GM19193 (cell line): ENCODE results near the gene SLC45A3.

Source experiments
- POLR2A ChIP-seq: IDR thresholded peaks from 4 replicates; pipeline ENCODE4 v1.6.1; 2011; ENCODE audit not compliant: insufficient read depth, insufficient read length; ENCODE audit errors: extremely low read depth

SLC45A3 gene

DNA sequence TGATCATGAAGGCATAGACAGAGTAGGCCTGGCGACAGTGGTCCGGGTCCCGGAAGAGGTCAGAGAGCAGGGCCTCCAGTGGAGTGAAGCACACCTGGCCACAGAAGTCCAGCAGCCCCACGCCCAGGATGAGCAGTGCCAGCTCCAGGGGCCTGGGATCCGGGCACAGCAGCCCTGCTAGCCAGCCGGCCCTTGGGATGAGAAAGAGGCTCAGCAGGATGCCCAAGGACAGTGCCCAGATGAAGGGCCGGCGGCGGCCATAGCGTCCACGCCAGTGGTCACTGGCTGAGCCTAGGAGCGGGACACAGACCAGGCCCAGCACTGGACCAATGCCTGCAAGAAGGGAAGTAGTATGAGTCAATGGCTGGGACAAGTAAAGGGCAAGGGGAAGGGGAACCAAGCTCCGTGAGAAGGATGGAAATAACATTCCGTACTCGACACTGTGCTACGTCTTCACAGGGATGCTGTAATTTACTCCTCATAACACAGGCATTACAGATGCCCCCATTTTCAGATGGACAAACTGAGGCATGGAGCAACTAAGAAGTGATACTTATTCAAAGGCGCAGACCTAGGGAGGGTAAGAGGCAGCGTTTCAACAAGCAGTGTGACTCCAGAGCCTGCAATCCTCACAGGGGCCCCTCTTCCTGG lies 16.9 kb downstream of the SLC45A3 start:
- TF ChIP-seq POLR2A = no peak

GRCh38 chr1:205662791-205663190 lies 17.5 kb downstream of the SLC45A3 start:
- no peak for TF ChIP-seq POLR2A

GRCh38 chr1:205662135-205662738 lies 18.1 kb downstream of the SLC45A3 start:
- no peak for TF ChIP-seq POLR2A

DNA sequence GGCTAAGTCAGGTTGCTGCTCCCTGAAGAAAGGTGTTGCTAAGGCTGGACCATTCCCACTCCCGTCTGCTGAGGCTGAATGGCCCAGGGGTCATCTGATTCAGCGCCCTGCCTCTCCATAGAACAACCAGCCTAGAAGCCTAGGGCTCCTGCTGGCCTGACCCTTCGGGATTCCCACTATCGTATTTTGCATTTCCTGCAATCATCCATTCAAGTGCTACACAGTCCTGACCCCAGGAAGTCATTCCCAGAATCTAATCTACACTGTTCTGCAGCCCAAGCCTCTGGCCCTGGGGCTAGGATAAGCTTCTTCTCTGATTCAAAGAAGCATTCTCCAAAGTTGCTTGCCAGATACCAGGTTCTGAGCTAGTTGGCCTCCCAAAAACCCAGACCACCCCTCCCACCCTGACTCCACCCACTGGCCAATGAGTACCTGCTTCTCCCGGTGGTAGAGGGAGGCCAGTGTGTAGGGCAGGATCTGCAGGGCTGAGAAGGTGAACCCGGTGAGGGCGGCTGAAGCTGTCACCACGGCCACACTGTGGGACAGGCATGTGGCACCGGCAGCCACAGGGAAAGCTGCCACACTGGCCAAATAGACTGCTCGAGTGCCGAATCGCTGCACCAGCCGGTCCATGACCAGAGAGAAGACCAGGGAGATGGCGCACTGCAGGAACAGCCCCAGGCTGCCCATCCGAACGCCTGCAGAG lies 18.7 kb downstream of the SLC45A3 start:
- no peak for TF ChIP-seq POLR2A

GRCh38 chr1:205660361-205660760 lies 19.9 kb downstream of the SLC45A3 start:
- TF ChIP-seq POLR2A = no peak

DNA sequence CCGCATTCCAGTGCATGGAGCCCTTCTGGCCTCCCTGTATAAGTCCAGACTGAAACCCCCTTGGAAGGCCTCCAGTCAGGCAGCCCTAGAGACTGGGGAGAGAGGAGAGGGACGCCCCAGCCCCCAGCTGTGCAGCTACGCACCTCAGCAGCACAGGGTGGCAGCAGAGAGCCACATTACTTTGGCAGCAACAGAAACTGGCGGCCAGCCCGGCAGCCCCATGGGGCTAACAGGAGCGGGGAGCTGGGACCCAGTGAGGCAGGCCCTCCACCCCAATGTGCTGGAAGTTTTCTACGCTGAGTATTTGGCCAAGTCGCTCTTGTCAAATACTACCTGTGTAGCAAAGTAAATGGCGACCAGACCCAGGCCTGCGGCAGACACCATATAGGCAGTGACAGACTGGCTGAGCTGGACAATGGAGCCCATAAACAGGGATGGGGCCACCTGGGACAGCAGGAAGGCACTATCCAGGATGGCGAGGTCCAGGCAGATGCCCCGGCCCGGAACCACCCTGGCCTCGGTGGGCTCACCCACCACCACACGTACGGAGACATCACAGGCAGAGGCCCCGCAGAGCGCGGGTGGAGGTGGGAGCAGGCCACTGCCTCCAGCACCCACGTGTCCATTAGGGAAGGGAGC lies 21.2 kb downstream of the SLC45A3 start:
- no peak for TF ChIP-seq POLR2A

DNA sequence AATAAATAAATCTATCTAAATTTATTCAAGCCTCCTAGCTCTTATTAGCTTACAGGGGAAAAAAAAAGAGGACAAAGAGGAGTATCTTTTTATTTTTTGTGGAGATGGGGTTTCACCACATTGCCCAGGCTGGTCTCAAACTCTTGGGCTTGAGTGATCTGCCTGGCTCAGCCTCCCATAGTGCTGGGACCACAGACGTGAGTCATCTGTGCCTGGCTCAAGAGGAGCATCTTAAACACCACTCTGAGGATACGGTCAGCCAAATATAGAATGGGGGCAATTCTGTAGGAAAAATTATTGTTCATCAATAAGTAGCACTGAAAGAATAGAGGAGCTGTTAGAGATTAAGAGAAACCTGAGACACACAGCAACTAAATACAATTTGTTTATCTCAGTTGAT lies 24.1 kb downstream of the SLC45A3 start:
- no peak for TF ChIP-seq POLR2A

DNA sequence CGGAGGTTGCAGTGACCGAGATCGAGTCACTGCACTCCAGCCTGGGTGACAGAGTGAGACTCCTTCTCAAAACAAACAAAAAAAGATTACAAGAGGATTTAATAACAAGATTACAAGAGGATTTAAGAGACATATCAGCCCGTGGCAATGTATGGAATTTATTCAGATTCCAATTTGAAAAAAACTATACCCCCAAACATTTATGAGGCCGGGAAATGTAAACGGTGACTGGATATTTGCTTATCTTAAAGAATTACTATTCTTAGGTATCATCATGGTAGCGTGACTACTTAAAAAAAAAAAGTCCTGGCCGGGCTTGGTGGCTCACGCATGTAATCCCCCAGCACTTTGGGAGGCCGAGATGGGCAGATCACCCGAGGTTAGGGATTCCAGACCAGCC lies 27.3 kb downstream of the SLC45A3 start:
- no peak for TF ChIP-seq POLR2A

GRCh38 chr1:205650241-205650640 lies 30.1 kb downstream of the SLC45A3 start:
- TF ChIP-seq POLR2A = no peak

GRCh38 chr1:205645519-205645918 lies 34.8 kb downstream of the SLC45A3 start:
- TF ChIP-seq POLR2A = no peak

- no peak for TF ChIP-seq POLR2A
Measured at GRCh38 chr1:205642679-205643307, 37.5 kb downstream of the SLC45A3 start.

DNA sequence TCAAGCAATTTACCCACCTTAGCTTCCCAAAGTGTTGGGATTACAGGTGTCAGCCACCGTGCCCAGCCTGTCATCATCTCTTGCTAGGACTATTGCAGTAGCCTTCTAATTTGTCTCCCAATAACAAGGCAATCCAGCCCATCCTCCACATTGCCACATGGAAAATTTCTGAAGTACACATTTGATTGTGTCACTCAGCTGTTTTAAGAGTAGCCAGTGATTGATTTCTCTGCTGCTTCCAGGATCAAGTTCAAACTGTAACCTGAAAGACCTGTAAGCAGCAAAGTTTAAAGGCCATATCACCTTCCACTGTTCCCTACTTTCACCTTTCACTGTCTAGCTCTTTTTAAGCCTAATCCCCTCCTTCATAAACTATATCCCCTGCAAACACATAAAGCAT lies 40.7 kb downstream of the SLC45A3 start:
- TF ChIP-seq POLR2A = no peak

DNA sequence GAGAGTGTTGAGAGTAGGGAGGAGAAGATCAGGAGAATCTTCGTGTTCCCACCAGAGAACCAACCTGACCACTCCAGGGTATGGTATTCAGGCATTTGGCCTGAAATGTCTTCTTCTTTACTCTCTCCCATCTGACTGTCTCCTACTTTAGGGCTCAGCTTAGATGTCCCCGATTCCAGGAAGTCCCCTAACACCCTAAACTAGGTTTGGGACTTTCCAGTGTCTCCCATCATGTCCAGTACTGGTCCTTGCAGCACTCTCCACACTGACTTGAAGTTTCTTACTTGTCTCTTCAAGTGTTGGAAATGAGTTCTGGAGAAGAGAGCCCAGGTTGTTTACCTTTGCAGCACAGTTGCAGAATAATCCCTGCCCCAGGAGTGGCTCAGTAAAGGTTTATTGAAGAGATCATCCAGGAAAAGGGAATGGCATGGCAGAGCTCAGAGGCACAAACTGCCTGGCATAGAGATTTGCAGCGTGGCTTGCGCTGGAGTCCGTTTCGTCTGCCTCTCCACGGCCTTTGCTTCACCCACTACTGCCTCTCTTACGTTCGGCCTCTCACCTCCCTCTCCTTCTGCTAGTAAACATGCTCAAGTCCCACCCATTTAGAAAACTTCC lies 42.3 kb downstream of the SLC45A3 start:
- TF ChIP-seq POLR2A = no peak

DNA sequence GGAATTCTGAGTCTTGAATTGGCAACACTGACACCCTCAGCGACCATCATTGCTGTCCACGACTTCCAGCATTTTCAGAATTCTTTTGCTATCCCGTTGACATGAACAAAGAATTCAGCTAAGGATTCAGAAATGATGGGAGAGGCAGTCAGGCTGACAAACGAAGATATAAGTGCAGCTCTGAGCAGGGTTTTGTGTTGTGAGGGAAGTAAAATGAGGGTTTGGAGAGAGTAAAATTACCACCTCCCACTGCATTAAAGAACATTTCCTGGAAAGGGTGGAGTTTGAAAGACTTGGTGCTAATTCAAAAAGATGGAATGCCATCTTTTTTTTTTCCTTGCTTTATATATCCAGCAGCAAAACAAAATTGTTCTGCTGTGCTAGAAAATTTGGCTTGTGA lies 43.6 kb downstream of the SLC45A3 start:
- no peak for TF ChIP-seq POLR2A

DNA sequence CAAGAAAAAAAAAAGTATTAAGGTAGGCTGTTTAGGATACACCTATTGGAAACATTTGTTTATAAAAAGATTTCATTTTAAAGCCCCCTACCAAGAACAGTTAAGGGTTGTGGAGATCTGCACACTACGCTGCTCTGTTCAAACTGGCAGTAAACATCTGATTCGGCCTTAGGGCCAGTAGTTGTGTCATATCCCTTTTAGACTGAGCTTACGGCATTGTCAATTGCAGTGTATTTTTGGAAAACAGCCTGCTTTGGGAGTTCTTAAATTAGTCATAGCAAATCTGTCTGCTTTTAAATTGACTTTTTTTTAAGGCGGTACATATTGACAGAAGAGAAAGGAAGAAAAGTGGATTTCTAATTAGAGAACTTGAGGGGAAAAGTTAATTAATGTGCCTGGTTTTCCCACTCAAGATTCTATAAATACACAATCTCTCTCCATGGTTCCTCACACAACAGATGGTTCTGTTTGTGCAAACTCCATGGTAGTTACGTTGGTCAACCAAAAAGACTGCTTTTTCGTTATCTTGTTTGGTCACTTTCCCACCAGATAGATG lies 46.8 kb downstream of the SLC45A3 start:
- no peak for TF ChIP-seq POLR2A

- TF ChIP-seq POLR2A = no peak
Measured at GRCh38 chr1:205632669-205633169, 47.6 kb downstream of the SLC45A3 start.
